SK-N-SH treated with all-trans-retinoic acid at 6 μM for 48 hours (cell line): ENCODE results near the gene DPYSL3.

Experiments
- BACH2 ChIP-seq: fragments of 250-450 bp; sonication (Bioruptor Pico); IDR thresholded peaks from 2 replicates; pipeline ENCODE4 v1.9.0; 2021; ENCODE audit warnings: mild to moderate bottlenecking, borderline replicate concordance
- ESRRG ChIP-seq: fragments of 250-450 bp; sonication (Bioruptor Pico); IDR thresholded peaks from 2 replicates; pipeline ENCODE4 v1.6.1; 2021; ENCODE audit warnings: mild to moderate bottlenecking
- ISL1 ChIP-seq: fragments of 250-450 bp; sonication (Bioruptor Pico); IDR thresholded peaks from 2 replicates; pipeline ENCODE4 v2.1.2; 2022; ENCODE audit warnings: mild to moderate bottlenecking, moderate library complexity
- PATZ1 ChIP-seq: fragments of 250-450 bp; sonication (Bioruptor Pico); IDR thresholded peaks from 2 replicates; pipeline ENCODE4 v1.8.0; 2020; ENCODE audit warnings: mild to moderate bottlenecking, moderate library complexity, borderline replicate concordance
- SNAI2 ChIP-seq: fragments of 250-450 bp; sonication (Bioruptor Pico); IDR thresholded peaks from 2 replicates; pipeline ENCODE4 v1.5.0; 2020; ENCODE audit warnings: mild to moderate bottlenecking, moderate library complexity
- TOX ChIP-seq: fragments of 250-450 bp; sonication (Bioruptor Pico); IDR thresholded peaks from 2 replicates; pipeline ENCODE4 v1.8.0; 2021; ENCODE audit warnings: mild to moderate bottlenecking, moderate library complexity, borderline replicate concordance
- TSHZ2 ChIP-seq: fragments of 250-450 bp; sonication (Bioruptor Pico); IDR thresholded peaks from 2 replicates; pipeline ENCODE4 v1.5.0; 2020; ENCODE audit warnings: mild to moderate bottlenecking, moderate library complexity
- ZFP3 ChIP-seq: fragments of 250-450 bp; sonication (Bioruptor Pico); IDR thresholded peaks from 2 replicates; pipeline ENCODE4 v1.5.0; 2020; ENCODE audit warnings: mild to moderate bottlenecking, moderate library complexity
- ZFP30 ChIP-seq: fragments of 450-650 bp; formaldehyde crosslinking; IDR thresholded peaks from 2 replicates; pipeline ENCODE4 v1.5.0; 2022; ENCODE audit warnings: mild to moderate bottlenecking, moderate library complexity
- ZNF565 ChIP-seq: fragments of 450-650 bp; formaldehyde crosslinking; conservative IDR thresholded peaks from 2 replicates; pipeline ENCODE4 v1.5.0; 2020; ENCODE audit warnings: low read depth, mild to moderate bottlenecking, moderate library complexity
- ZNF8 ChIP-seq: fragments of 450-650 bp; formaldehyde crosslinking; IDR thresholded peaks from 2 replicates; pipeline ENCODE4 v1.5.0; 2020; ENCODE audit warnings: mild to moderate bottlenecking, moderate library complexity
- TF ChIP-seq, protein P1 (sequence below): fragments of 250-450 bp; sonication (Bioruptor Pico); IDR thresholded peaks from 2 replicates; pipeline ENCODE4 v1.5.1; 2021; ENCODE audit warnings: mild to moderate bottlenecking, moderate library complexity
- TF ChIP-seq, protein P2 (sequence below): fragments of 250-450 bp; sonication (Bioruptor Pico); IDR thresholded peaks from 2 replicates; pipeline ENCODE4 v1.5.1; 2020; ENCODE audit warnings: low read depth, mild to moderate bottlenecking, moderate library complexity

DNA sequence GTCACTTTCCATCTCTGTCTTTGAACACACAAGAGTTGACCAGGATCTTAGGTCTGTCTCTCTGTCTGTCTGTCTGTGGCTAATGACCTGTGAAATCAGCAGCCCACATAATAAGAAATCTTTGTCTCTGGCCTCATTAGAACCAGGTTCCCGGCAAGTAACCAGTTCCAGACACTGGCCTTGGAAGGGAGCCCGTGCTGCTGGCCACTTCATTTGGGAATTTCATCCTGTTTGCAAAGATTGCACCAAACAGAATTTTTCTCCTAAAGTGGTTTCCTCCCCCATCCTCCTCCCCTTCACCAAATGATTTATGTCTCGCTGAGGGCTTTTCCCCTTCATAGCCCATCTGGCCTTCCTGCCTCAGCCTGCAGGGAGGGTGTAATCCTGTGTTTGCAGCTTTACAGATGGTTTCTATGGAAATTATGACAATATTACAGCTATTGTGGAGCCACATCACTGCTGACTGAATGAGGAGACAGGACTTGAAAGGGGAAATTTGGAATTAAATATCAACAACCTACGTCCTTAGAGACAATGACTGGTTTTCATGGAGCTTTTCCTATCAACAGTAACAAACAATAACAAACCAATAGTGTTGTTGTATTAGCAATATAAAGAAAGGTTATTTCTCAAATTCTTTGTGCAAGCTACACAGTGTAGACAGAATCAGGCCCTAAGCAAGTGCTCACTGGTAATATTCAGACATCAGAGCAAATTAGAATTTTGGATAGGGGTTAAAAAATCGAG is 25.7 kb downstream of the DPYSL3 start:
- TF ChIP-seq PATZ1 (CRISPR knock-in tag): 0 out of 2 replicates have a peak, but pooled peaks have one; percentile 18
- no peak for TF ChIP-seq SNAI2 (CRISPR knock-in tag)
- no peak for TF ChIP-seq ESRRG
- TF ChIP-seq BACH2: no peak
- TF ChIP-seq, protein P1, sequence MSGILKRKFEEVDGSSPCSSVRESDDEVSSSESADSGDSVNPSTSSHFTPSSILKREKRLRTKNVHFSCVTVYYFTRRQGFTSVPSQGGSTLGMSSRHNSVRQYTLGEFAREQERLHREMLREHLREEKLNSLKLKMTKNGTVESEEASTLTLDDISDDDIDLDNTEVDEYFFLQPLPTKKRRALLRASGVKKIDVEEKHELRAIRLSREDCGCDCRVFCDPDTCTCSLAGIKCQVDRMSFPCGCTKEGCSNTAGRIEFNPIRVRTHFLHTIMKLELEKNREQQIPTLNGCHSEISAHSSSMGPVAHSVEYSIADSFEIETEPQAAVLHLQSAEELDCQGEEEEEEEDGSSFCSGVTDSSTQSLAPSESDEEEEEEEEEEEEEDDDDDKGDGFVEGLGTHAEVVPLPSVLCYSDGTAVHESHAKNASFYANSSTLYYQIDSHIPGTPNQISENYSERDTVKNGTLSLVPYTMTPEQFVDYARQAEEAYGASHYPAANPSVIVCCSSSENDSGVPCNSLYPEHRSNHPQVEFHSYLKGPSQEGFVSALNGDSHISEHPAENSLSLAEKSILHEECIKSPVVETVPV (CRISPR knock-in tag): no peak
- TF ChIP-seq, protein P2, sequence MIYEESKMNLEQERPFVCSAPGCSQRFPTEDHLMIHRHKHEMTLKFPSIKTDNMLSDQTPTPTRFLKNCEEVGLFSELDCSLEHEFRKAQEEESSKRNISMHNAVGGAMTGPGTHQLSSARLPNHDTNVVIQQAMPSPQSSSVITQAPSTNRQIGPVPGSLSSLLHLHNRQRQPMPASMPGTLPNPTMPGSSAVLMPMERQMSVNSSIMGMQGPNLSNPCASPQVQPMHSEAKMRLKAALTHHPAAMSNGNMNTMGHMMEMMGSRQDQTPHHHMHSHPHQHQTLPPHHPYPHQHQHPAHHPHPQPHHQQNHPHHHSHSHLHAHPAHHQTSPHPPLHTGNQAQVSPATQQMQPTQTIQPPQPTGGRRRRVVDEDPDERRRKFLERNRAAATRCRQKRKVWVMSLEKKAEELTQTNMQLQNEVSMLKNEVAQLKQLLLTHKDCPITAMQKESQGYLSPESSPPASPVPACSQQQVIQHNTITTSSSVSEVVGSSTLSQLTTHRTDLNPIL (CRISPR knock-in tag): no peak
- TF ChIP-seq ZNF8: no peak
- TF ChIP-seq ZFP30: no peak
- TF ChIP-seq TSHZ2: peak; percentile 67; the same call in 1 of the 2 replicates
- peak; percentile 93 for TF ChIP-seq ISL1 (CRISPR knock-in tag)
- TF ChIP-seq TOX (CRISPR knock-in tag): peak; percentile 54; the same call in 1 of the 2 replicates
- TF ChIP-seq ZNF565 (CRISPR knock-in tag): no peak
- TF ChIP-seq ZFP3 (CRISPR knock-in tag): peak; percentile 37; the same call in 1 of the 2 replicates
